Stimulated activated CD8-positive, alpha-beta memory T cell treated with anti-CD3 and anti-CD28 coated beads, Interleukin-15, amount 100 ng/mL, for 1 hour (primary cell): ENCODE measurements around the gene HYAL3.
"Not testable (repeated sequence)": the region's sequence is repeated elsewhere in the genome, so short reads cannot be mapped to it uniquely, and the experiment has no call there.

Experiments used
- DNase-seq: peaks from one replicate; pipeline ENCODE4 v3.0.0-alpha.2; 2020; ENCODE audit warnings: low read depth

HYAL3 gene

GRCh38 chr3:50314342-50314741 is 15.1 kb upstream of the HYAL3 start:
- no peak for DNase-seq

DNA sequence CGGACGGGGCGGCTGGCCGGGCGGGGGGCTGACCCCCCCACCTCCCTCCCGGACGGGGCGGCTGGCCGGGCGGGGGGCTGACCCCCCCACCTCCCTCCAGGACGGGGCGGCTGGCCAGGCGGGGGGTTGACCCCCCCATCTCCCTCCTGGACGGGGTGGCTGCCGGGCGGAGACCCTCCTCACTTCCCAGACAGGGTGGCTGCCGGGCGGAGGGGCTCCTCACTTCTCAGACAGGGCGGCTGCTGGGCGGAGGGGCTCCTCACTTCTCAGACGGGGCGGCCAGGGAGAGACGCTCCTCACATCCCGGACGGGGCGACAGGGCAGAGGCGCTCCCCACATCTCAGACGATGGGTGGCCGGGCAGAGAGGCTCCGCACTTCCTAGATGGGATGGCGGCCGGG is 12.8 kb upstream of the HYAL3 start:
- DNase-seq: not testable (repeated sequence)

GRCh38 chr3:50304601-50305000 is 5.4 kb upstream of the HYAL3 start:
- DNase-seq: no peak

DNA sequence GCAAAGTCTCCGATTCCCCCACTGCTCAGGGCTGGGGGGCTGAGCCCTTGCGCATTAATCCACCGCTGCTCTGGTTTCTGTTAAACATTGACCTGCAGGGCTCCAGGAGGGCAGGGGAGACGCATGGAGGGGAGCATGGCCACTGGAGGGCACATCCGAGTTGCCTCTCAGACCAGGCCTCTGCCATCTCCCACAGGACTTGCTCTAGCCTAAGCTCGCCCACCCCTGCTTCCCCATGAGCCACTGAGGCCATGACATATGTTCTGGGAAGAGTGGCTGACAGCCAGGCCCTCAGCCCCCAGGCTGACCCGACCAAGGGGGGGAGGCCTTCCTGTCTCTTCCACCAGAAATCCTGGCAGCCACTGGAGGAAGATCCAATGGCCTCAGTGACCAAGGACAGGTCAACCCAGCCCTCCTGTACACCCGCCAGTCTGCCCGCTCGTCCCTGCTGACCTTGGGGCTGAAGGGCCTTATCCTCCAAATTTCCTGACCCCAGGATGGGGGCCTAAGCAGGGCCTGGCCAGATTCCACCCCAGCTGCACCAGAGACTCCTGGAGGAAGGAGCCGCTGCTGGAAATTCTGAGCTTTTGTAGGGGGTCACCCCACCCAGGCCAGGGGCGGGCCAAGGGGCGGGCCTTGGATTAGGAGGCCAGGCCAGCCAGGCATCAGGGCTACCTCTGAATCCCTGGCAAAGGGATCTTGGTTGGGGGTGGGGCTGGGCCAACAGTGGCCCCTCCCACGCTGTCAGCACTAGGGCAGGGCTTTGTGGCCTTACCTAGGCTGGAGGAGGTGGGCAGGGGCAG is 4.0 kb upstream of the HYAL3 start, which contains the start of gene HYAL1:
HYAL1 (minus strand) TSS at position 562 of the 803 bp plus-strand sequence. CDS start 618 bp downstream, outside the sequence.
- no peak for DNase-seq

DNA sequence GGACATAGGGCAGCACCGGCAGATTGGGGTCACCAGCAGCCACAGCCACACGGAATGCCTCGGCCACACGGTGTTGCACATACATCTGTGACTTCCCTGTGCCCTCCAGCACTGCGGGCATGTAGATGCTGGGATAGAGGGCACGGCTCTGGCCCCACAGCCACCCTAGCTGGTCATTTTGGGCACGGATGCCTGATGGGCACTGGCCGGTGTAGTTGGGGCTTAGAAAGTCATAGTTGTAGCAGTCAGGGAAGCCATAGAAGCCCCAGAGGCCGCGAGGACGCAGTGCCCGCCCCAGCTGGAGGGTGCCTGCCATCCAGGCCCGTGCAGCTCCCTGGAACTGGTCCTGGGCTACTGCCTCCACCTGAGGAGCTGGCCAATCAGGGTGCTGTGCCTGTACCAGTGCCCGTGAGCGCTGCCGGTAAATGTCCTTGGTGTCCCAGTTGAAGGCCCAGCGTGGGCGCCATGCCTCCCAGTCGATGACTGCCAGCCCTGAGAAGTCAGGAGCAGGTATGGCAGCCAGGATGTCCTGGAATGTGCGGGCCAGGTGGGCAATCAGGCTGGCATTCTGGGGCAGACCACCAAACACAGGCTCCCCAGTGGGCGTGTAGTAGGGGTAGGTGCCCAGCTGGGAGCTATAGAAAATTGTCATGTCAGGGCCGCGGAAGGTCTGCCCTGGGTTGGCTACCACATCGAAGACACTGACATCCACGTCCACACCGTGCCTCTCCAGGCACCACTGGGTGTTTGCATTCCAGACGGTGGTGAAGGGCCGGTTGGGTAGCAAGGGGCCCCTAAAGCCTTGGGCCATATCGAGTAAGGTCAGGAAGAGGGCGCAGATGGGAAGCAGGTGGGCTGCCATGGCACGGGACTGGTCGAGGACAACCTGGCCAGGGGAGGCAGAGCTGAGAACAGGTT is 3.1 kb upstream of the HYAL3 start:
- DNase-seq: no peak

DNA sequence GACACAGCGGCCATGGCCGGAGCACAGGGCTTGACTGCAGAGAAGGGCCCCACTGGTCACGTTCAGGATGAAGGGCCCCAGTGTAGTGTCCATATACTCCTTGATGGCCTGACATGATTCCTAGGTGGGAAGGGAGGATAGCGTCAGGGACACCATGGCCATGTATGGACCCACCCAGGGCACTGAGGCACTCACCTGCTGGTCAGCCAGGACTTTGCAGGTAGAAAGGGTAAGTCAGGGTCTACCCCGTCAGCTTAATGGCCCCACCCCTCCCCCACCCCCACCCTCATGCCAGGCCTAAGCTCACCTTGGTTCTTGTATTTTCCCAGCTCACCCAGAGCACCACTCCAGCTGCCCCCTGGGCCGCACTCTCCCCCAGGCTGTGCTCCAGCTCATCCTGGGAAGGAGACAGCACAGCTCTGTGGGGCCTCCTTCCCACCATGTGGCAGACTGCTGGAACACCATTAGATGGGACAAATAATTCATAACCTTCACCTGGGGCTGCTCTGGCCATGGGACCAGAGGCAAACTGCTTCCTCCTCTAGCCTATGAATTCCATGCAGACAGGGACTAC is 1.6 kb upstream of the HYAL3 start:
- DNase-seq: no peak

GRCh38 chr3:50299929-50300680 is 900 bp upstream of the HYAL3 start:
- DNase-seq: no peak

DNA sequence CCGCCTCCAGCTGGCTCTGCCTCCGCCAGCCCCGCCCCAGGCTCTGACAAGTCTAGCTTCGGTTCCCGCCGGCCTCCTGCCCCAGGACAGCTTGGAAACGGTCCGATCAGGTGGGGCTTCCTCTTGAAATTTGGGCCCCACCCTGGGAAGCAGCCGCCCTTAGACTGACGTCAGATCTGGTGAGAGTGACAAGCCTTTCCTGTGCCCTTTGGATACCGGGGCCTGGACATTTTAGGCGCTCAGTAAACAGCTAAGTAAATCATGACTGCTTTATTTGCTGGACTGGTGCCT is 378 bp upstream of the HYAL3 start:
- no peak for DNase-seq

- no peak for DNase-seq
Observed at GRCh38 chr3:50297896-50298725, 1.1 kb downstream of the HYAL3 start.

GRCh38 chr3:50297384-50297775 is 1.8 kb downstream of the HYAL3 start:
- no peak for DNase-seq

DNA sequence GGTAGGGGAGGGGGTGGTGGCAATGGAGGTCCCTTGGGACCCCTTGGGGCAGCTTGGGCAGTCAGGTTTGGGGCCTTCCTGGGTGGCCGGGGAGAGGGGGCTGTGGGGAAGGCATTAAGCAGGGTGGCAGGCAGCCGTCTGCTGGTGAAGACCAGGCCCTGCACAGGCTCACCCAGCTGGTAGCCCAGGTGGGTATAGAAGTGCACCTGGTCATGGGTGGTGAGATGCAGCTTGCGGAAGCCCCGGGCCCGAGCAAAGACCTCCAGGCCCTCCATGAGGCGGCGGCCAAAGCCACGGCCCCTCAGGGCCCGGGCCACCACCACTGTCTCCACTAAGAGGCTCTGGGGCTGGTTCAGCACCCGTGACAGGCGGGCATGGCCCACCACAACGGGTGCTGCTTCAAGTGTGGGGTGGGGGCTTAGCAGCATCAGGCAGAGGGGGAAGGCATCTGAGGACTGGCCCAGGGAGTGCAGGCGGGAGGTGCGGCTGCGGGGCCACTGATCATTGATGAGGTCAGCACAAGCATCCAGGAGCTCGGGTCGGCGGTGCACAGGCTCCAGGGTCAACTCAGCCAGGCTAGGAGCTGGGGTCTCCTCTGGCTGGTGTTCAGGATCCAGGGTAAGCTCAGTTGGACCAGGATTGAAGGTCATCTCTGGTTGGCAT is 2.4 kb downstream of the HYAL3 start:
- DNase-seq: no peak

GRCh38 chr3:50295553-50296431 is 3.4 kb downstream of the HYAL3 start:
- no peak for DNase-seq

- no peak for DNase-seq
Observed at GRCh38 chr3:50294492-50295403, 4.5 kb downstream of the HYAL3 start.

GRCh38 chr3:50294089-50294488 is 5.1 kb downstream of the HYAL3 start:
- DNase-seq: no peak

DNA sequence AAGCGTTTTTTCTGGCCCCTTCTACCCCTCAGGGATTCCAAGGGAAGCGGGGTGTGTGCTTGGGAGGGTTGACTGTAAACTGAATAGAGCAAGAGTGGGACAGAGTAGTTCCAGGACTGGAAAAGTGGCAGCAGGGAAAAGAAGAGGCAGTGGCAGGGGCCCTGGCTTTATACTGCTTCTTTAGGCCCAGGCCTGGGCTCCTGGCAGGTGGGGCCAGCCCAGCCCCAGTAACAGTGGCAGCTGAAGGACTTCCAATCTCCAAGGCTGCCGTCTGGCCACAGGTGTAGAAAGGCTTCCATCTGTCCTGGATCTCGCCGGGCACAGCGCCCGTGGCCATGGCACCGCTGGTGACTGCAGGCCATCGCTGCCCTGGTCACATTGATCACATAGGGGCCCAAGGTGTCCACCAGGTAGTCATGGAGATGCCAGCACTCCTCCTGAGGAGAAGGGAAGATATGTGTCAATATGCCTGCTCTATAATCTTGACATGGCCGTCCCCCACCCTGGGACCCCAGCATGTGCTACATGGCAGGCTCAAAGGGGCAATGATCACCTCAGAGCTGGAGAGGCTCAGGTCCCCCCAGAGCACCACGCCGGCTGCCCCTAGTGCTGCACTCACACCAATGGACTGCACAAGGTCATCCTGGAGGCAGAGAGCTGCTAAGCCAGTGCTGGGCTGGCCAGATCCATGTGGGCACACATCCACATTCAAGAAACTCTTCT is 6.0 kb downstream of the HYAL3 start:
- no peak for DNase-seq

- peak; percentile 85 for DNase-seq
Observed at GRCh38 chr3:50292159-50293078, 6.8 kb downstream of the HYAL3 start, which contains the start of gene IFRD2. Gene IFRD2, minus strand, starts transcription at chr3:50292429. Its CDS starts 155 bp downstream, at chr3:50292274.
